ENCODE measurements around the gene F7. TPM values are rescaled to one million over a fixed set of nuclear protein-coding genes. Genes with fewer than 3 reads are reported as not detected.

The F7 gene
- total RNA-seq, 4 donors from 2014 or later: 0.20 to 1.2 TPM; not detected in 2

- in situ Hi-C loops (cut with MboI; ENCODE audit: low sequenced_read_pairs in 4 of 4) (no loop called here), intact Hi-C loops (cut with DNase I; ENCODE audit: low total_unique reads) (no loop called here)
- Histone ChIP-seq H3K27me3 (peaks cover 5 to 16% (median 6%) of the 10 kb centered on the region in 3 donors), H3K36me3 (peaks cover 0 to 29% of the 10 kb centered on the region in 2 donors), H3K4me3 (no peak overlapping the region), H3K9me3 (no peaks in the 10 kb centered on the region), H3K27ac (no peak overlapping the region), H3K4me1 (no peaks in the 10 kb centered on the region)
- DNase-seq (no peak), ATAC-seq (no peak)
- no peak for TF ChIP-seq CTCF (IDR thresholded peaks at IDR 0.05 in 4 of 5, conservative IDR thresholded peaks at IDR 0.05 in 1 of 5)
- TF ChIP-seq POLR2A (IDR thresholded peaks at IDR 0.05): no peak
These were observed 62.6 kb downstream of the F7 start for GRCh38 chr13:113168211-113168610.

DNA sequence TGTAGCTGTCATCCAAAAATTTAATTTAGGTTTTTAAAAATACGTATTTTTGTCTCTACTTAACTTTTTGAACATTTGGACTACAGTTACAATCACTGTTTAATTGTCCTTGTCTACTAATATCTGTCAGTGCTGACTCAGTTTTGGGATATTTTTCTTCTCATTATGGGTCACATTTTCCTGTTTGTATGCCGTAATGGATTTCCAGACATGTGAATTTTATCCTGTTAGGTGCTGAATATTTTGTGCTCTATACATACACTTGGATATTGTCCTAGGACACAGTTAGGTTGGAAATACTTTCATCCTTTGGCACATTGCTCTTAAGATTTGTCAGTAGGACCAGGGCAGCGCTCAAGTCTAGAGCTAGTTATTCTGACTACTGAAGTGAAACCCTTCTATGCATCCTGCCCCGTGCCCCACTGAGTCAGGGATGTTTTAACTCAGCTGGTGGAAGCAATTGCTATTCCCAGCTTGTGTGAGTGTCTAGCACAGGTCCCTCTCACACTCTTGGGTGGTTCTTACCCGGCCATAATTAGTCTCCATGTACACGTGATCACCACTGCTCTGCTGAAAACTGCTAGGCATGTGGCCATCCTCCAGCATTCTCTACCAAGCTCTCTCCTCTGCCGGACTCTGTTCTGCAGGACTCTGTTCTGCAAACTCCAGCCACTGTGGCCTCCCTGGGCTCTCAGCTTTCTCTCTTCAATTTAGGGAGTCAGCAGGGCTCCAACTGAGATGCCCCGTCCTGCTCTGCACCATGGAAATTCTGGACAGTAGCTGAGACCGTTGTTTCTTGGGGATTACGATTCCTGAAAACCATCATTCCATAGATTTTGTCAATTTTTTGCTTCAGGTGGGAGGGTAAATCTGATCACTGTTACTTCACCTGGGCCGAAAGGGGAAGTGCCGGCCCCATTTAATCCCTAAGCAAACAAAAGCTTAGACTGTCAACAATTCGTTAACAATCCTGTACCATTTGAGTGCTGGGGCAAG, 64.0 kb downstream of the F7 start:
- DNase-seq: no peak
- ATAC-seq: no peak
- no peak overlapping the region for H3K27ac ChIP-seq
- H3K9me3 ChIP-seq: no peaks in the 10 kb centered on the region
- in situ Hi-C loops (cut with MboI; ENCODE audit: low sequenced_read_pairs in 4 of 4) (no loop called here), intact Hi-C loops (cut with DNase I; ENCODE audit: low total_unique reads) (no loop called here)
- TF ChIP-seq POLR2A (IDR thresholded peaks at IDR 0.05): no peak
- no peak for TF ChIP-seq CTCF (IDR thresholded peaks at IDR 0.05 in 4 of 5, conservative IDR thresholded peaks at IDR 0.05 in 1 of 5)
- H3K4me1 ChIP-seq: no peaks in the 10 kb centered on the region
- H3K36me3 ChIP-seq: peaks cover 0 to 31% of the 10 kb centered on the region in 2 donors
- H3K4me3 ChIP-seq: no peak overlapping the region
- peaks cover 0 to 3% (median 0%) of the 10 kb centered on the region in 3 donors for H3K27me3 ChIP-seq

Other genes starting within 250 kb of the F7 start
- gene MCF2L, start 136.6 kb upstream of the F7 start, total RNA-seq: 10 to 100 TPM; 16.1 to 21.2 (median 19.4) TPM
- gene F10, start 17.0 kb downstream of the F7 start, total RNA-seq: 1 to 10 TPM in 3 of 4 donors, under 1 TPM in 1; 1.00 to 4.8 (median 2.4) TPM
- gene PROZ, start 52.9 kb downstream of the F7 start, total RNA-seq: not detected
- 10 to 100 TPM; 26.4 to 45.6 (median 28.0) TPM for gene PCID2, start 102.9 kb downstream of the F7 start, total RNA-seq
- 100 to 1,000 TPM; 232 to 319 (median 234) TPM for gene CUL4A, start 103.8 kb downstream of the F7 start, total RNA-seq
- gene LAMP1, start 191.4 kb downstream of the F7 start, total RNA-seq: 10 to 100 TPM; 36.4 to 80.9 (median 66.9) TPM